GM12878 (cell line): ENCODE data around the gene KMT2B. TPM values are rescaled to one million over a fixed set of nuclear protein-coding genes. Genes with fewer than 3 reads are reported as not detected.

Experiments used
- ATAC-seq: fragments of 200-7000 bp; cut with Tn5 transposase; 3 replicates; pipeline ENCODE4 v1.9.1; 2020; ENCODE audit warnings: mild to moderate bottlenecking, moderate library complexity
- BruUV-seq: library from RNA; stranded (reverse); fragments of 400-500 nt; replicated peaks from 2 replicates; lab custom pipeline; 2021; lab: Mats Ljungman, UMichigan
- CTCF ChIA-PET: fragments of 300-600 bp; sonication (Branson Sonifier 250); formaldehyde crosslinking; extraction: SDS; loops from one replicate; lab custom pipeline; 2021; ENCODE audit warnings: inconsistent platforms; lab: Yijun Ruan, JAX
- POLR2A ChIA-PET: fragments of 350-600 bp; formaldehyde crosslinking; extraction: SDS; loops from one replicate; lab custom pipeline; 2021; ENCODE audit warnings: inconsistent platforms; lab: Charles Lee
- RAD21 ChIA-PET: fragments of 300-600 bp; sonication (Branson Sonifier 250); formaldehyde crosslinking; loops from one replicate; lab custom pipeline; 2023; ENCODE audit warnings: antibody characterized with exemption; ENCODE audit not compliant: unreplicated experiment; lab: Charles Lee
- SMC1A ChIA-PET: fragments of 300-600 bp; sonication (Branson Sonifier 250); formaldehyde crosslinking; loops from one replicate; lab custom pipeline; 2023; ENCODE audit not compliant: unreplicated experiment, uncharacterized antibody; lab: Charles Lee
- DNase-seq: peaks from one replicate; pipeline ENCODE4 v3.0.0-alpha.2; 2011; ENCODE audit warnings: low read depth, low spot score
- FAIRE-seq: peaks from 3 replicates; lab custom pipeline; 2011; peaks lifted over from hg19 to GRCh38; lab: Jason Lieb, UNC
- H2AFZ ChIP-seq: 2 replicates; pipeline ENCODE4 v1.6.0; 2011; ENCODE audit warnings: low read depth, low read length, control low read depth; ENCODE audit not compliant: control insufficient read depth
- H3K27ac ChIP-seq: 2 replicates; pipeline ENCODE4 v1.5.1; 2011; ENCODE audit warnings: control low read depth; ENCODE audit not compliant: control insufficient read depth, insufficient read depth
- H3K27me3 ChIP-seq, 2 experiments: replicated peaks in 1 of 2; 2 replicates each; pipeline versions ENCODE4 v1.6.0 to v1.6.1; 2011; ENCODE audit warnings: low read length in 1 of 2; ENCODE audit not compliant: control insufficient read depth in 2 of 2, insufficient read depth in 2 of 2
- H3K36me3 ChIP-seq, 2 experiments: 2 replicates each; pipeline ENCODE4 v1.5.1; 2011; ENCODE audit warnings: low read length in 1 of 2; ENCODE audit not compliant: control insufficient read depth in 2 of 2, insufficient read depth in 2 of 2
- H3K4me1 ChIP-seq: 2 replicates; pipeline ENCODE4 v1.6.1; 2011; ENCODE audit warnings: mild to moderate bottlenecking, low read length, moderate library complexity, mixed read lengths; ENCODE audit not compliant: control insufficient read depth, insufficient read depth
- H3K4me2 ChIP-seq: 2 replicates; pipeline ENCODE4 v1.6.0; 2011; ENCODE audit warnings: control low read depth; ENCODE audit not compliant: control insufficient read depth, insufficient read depth
- H3K4me3 ChIP-seq: fragments of 200-600 bp; sonication (generic); 2 replicates; pipeline ENCODE4 v1.5.1; 2016
- H3K79me2 ChIP-seq: 2 replicates; pipeline ENCODE4 v1.6.0; 2011; ENCODE audit warnings: low read length; ENCODE audit not compliant: control insufficient read depth, insufficient read depth
- H3K9ac ChIP-seq: 2 replicates; pipeline ENCODE4 v1.8.0; 2011; ENCODE audit warnings: low read length, control low read depth, mixed read lengths; ENCODE audit not compliant: control insufficient read depth, insufficient read depth
- H3K9me3 ChIP-seq: replicated peaks from 3 replicates; pipeline ENCODE4 v1.5.1; 2011; ENCODE audit warnings: mild to moderate bottlenecking, low read length; ENCODE audit not compliant: control insufficient read depth, insufficient read depth
- H4K20me1 ChIP-seq: 2 replicates; pipeline ENCODE4 v1.6.0; 2011; ENCODE audit not compliant: control insufficient read depth, insufficient read depth
- BACH1 ChIP-seq: fragments of 450-650 bp; IDR thresholded peaks from 2 replicates; pipeline ENCODE4 v1.6.1; 2017; ENCODE audit warnings: mild to moderate bottlenecking, borderline replicate concordance
- BMI1 ChIP-seq: fragments of 450-650 bp; IDR thresholded peaks from 2 replicates; pipeline ENCODE4 v1.6.1; 2016; ENCODE audit warnings: mild to moderate bottlenecking, moderate library complexity, borderline replicate concordance
- ETV6 ChIP-seq, 2 experiments: fragments of 450-650 bp in 1 of 2; IDR thresholded peaks in 1 of 2; conservative IDR thresholded peaks in 1 of 2; 2 replicates each; pipeline ENCODE4 v1.6.1; 2014; ENCODE audit warnings: antibody characterized with exemption in 1 of 2, borderline replicate concordance in 1 of 2, low read depth in 1 of 2, mild to moderate bottlenecking in 1 of 2, moderate library complexity in 1 of 2
- FOXK2 ChIP-seq: fragments of 450-650 bp; IDR thresholded peaks from 2 replicates; pipeline ENCODE4 v1.6.1; 2017; ENCODE audit warnings: mild to moderate bottlenecking, moderate library complexity
- FOXM1 ChIP-seq: IDR thresholded peaks from 2 replicates; pipeline ENCODE4 v1.6.1; 2012; ENCODE audit warnings: low read depth, mild to moderate bottlenecking, inconsistent platforms, low read length, moderate library complexity
- GABPA ChIP-seq: IDR thresholded peaks from 2 replicates; pipeline ENCODE4 v1.6.1; 2014; ENCODE audit warnings: antibody characterized with exemption, low read depth, mild to moderate bottlenecking, inconsistent platforms
- IRF4 ChIP-seq: IDR thresholded peaks from 2 replicates; pipeline ENCODE4 v1.6.1; 2011; ENCODE audit warnings: low read depth, low read length
- KLF5 ChIP-seq: fragments of 450-650 bp; IDR thresholded peaks from 2 replicates; pipeline ENCODE4 v1.6.1; 2014; ENCODE audit warnings: mild to moderate bottlenecking; ENCODE audit not compliant: partially characterized antibody
- NFYB ChIP-seq: IDR thresholded peaks from 2 replicates; pipeline ENCODE4 v1.6.1; 2011; ENCODE audit warnings: low read depth, mild to moderate bottlenecking, low read length, improper control_type of control experiment, moderate library complexity; ENCODE audit not compliant: insufficient read depth
- PAX8 ChIP-seq: fragments of 450-650 bp; IDR thresholded peaks from 2 replicates; pipeline ENCODE4 v1.6.1; 2017; ENCODE audit warnings: mild to moderate bottlenecking, moderate library complexity
- PBX3 ChIP-seq: IDR thresholded peaks from 2 replicates; pipeline ENCODE4 v1.6.1; 2011; ENCODE audit warnings: mild to moderate bottlenecking, low read depth, low read length, moderate library complexity; ENCODE audit not compliant: insufficient replicate concordance
- SP1 ChIP-seq: IDR thresholded peaks from one replicate; pipeline ENCODE4 v1.6.1; 2011; ENCODE audit warnings: low read depth, low read length
- WGBS: methylation state at CpG from one replicate; pipeline ENCODE4 v1.1.6; 2016; ENCODE audit warnings: low lambda C conversion rate; ENCODE audit not compliant: insufficient replicate concordance, insufficient coverage; ENCODE audit errors: missing lambda C conversion rate; 5-methylcytosine and 5-hydroxymethylcytosine counted together
- in situ Hi-C: fragments of 300-500 bp; cut with MboI; formaldehyde crosslinking; loops from 9 replicates; pipeline ENCODE4 v1.14.3; 2018; ENCODE audit warnings: mixed read lengths
- intact Hi-C: fragments of 100-400 bp; cut with micrococcal nuclease; formaldehyde crosslinking; loops from one replicate; pipeline ENCODE4 v1.14.2; 2022; ENCODE audit not compliant: unreplicated experiment
- polyA plus RNA-seq, 11 experiments: library from polyadenylated mRNA; depleted of rRNA in 4 of 11; unstranded in 6 of 11; stranded (reverse) in 5 of 11; fragments of >200 nt; fragmentation: Nextera tagmentation in 4 of 11; fragmentation: Illumina TruSeq in 1 of 11; extraction: Ambion mirVana in 4 of 11; extraction: Trizol in 1 of 11; gene quantifications; 1 replicate in 1 of 11; 2 replicates in 10 of 11; pipeline versions ENCODE4 v1.2.1 to v1.2.3, GENCODE V29; 2011 to 2016; ENCODE audit warnings: inconsistent platforms in 2 of 11, missing spikeins in 2 of 11, low read depth in 1 of 11
- total RNA-seq, 4 experiments: library from RNA; depleted of rRNA in 3 of 4; stranded (reverse); fragments of >200 nt in 3 of 4; fragmentation: Illumina TruSeq in 1 of 4; extraction: Trizol in 1 of 4; gene quantifications; 2 replicates each; pipeline versions ENCODE4 v1.2.1 to v1.2.3, GENCODE V29; 2013 to 2021
- TF ChIP-seq, protein P1 (sequence below): fragments of 450-650 bp; IDR thresholded peaks from 2 replicates; pipeline ENCODE4 v1.6.1; 2017; ENCODE audit warnings: mild to moderate bottlenecking, low read depth, inconsistent platforms; ENCODE audit not compliant: poor library complexity, severe bottlenecking

KMT2B gene
- total and polyA plus RNA-seq, 10 of the 15 experiments (the other 5 are each of a cell fraction or from before 2014, with no cell fraction given) = 0.71 to 35.6 (median 6.0) TPM

GRCh38 chr19:35703343-35703742 is 14.5 kb upstream of the KMT2B start:
- Histone ChIP-seq H3K36me3 (no peaks in the 10 kb centered on the region), H3K79me2 (peaks cover 2% of the 10 kb centered on the region; the same call in 1 of the 2 replicates), H3K4me1 (peaks cover 7% of the 10 kb centered on the region), H3K4me2 (peak overlapping the region; percentile 82; the same call in 1 of the 2 replicates), H3K9ac (peak overlapping the region; percentile 80; the same call in 1 of the 2 replicates), H4K20me1 (no peaks in the 10 kb centered on the region), H2AFZ (no peak overlapping the region), H3K4me3 (peak overlapping the region; percentile 80; the same call in 1 of the 2 replicates), H3K27me3 (no peaks in the 10 kb centered on the region), H3K9me3 (no peaks in the 10 kb centered on the region), H3K27ac (no peak overlapping the region)
- SMC1A ChIA-PET = interaction anchor here (3.0 to 12.3 kb wide), 2 partner anchors 9 to 10 kb away, joined by 12 to 375 read pairs; no protein-coding TSS in a partner anchor
- POLR2A ChIA-PET = interaction anchor here (0.5 to 11.9 kb wide), 12 partner anchors 7 to 1667 kb away, joined by 3 to 516 read pairs (median 6); partner anchors contain the start of genes ALKBH6, COX6B1, LIN37 and PSENEN
- TF ChIP-seq NFYB (peak; percentile 68), GABPA (no peak)
- RAD21 ChIA-PET = interaction anchor here (0.8 to 11.0 kb wide), 5 partner anchors 9 to 228 kb away, joined by 3 to 430 read pairs (median 13); no protein-coding TSS in a partner anchor
- CTCF ChIA-PET = interaction anchor here (1.3 to 4.5 kb wide), 4 partner anchors 9 to 48 kb away, joined by 5 to 77 read pairs (median 10); partner anchors contain the start of genes PSENEN and U2AF1L4
- no peak for DNase-seq
- in situ Hi-C loops (no loop called here), intact Hi-C loops (no loop called here)
- ATAC-seq = no peak
- BruUV-seq = no TSS peak
- no peak for FAIRE-seq
- 58% methylated on average over 9 of the region's 9 CpGs for WGBS

- no peak within 1 kb of the TSS for H3K9ac ChIP-seq
- no peak for FAIRE-seq
- ChIA-PET POLR2A (interaction anchor here (11.9 kb wide), 1 partner anchor 6 kb away, joined by 516 read pairs; no protein-coding TSS in a partner anchor), CTCF (no interaction called here), RAD21 (interaction anchor here (11.0 kb wide), 1 partner anchor 9 kb away, joined by 430 read pairs; no protein-coding TSS in a partner anchor), SMC1A (interaction anchor here (3.0 to 12.3 kb wide), 2 partner anchors 9 to 10 kb away, joined by 12 to 375 read pairs; no protein-coding TSS in a partner anchor)
- DNase-seq = no peak
- H2AFZ ChIP-seq = no peak within 1 kb of the TSS
- no peaks in the 10 kb centered on the region for H3K27me3 ChIP-seq
- BruUV-seq = no TSS peak
- no peak within 1 kb of the TSS for H3K27ac ChIP-seq
- H3K9me3 ChIP-seq = no peaks in the 10 kb centered on the region
- peaks cover 7% of the 10 kb centered on the region for H3K4me1 ChIP-seq
- H3K79me2 ChIP-seq = peaks cover 2% of the 10 kb centered on the region; the same call in 1 of the 2 replicates
- H3K36me3 ChIP-seq = no peaks in the 10 kb centered on the region
- in situ Hi-C loops = no loop called here
- H4K20me1 ChIP-seq = no peaks in the 10 kb centered on the region
- ATAC-seq = no peak
- 69% methylated on average over 24 of the region's 24 CpGs for WGBS
- intact Hi-C loops = no loop called here
- no peak within 1 kb of the TSS for H3K4me2 ChIP-seq
- H3K4me3 ChIP-seq = peak within 1 kb of the TSS; percentile 80; the same call in 1 of the 2 replicates
- TF ChIP-seq FOXM1 = no peak
- peak; percentile 61; the same call in 1 of the 2 replicates for TF ChIP-seq NFYB
- no peak for TF ChIP-seq BACH1
- no peak for TF ChIP-seq PBX3
- TF ChIP-seq SP1 = peak; percentile 16
- TF ChIP-seq KLF5 = no peak
- TF ChIP-seq PAX8 = no peak
- no peak for TF ChIP-seq BMI1
- TF ChIP-seq, protein P1, sequence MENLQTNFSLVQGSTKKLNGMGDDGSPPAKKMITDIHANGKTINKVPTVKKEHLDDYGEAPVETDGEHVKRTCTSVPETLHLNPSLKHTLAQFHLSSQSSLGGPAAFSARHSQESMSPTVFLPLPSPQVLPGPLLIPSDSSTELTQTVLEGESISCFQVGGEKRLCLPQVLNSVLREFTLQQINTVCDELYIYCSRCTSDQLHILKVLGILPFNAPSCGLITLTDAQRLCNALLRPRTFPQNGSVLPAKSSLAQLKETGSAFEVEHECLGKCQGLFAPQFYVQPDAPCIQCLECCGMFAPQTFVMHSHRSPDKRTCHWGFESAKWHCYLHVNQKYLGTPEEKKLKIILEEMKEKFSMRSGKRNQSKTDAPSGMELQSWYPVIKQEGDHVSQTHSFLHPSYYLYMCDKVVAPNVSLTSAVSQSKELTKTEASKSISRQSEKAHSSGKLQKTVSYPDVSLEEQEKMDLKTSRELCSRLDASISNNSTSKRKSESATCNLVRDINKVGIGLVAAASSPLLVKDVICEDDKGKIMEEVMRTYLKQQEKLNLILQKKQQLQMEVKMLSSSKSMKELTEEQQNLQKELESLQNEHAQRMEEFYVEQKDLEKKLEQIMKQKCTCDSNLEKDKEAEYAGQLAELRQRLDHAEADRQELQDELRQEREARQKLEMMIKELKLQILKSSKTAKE = no peak
- TF ChIP-seq IRF4 = no peak
- TF ChIP-seq ETV6 (conservative IDR thresholded peaks at IDR 0.05 in 1 of 2, IDR thresholded peaks at IDR 0.05 in 1 of 2; ENCODE audit: borderline replicate concordance in 1 of 2, low read depth in 1 of 2) = no peak
- no peak for TF ChIP-seq FOXK2
Observed at GRCh38 chr19:35704218-35704617, 13.6 kb upstream of the KMT2B start, which contains the start of gene ZBTB32. TSS of gene ZBTB32 (plus strand) at chr19:35704558. CDS start at chr19:35714627, 10,069 bp downstream.
